RWPE2 (cell line): ENCODE results near the gene ANKIB1.

Source experiments
- ATAC-seq: fragments of 200-7000 bp; cut with Tn5 transposase; 3 replicates; pipeline ENCODE4 v1.9.1; 2021; ENCODE audit warnings: low read depth
- DNase-seq: peaks from one replicate; pipeline ENCODE4 v3.0.0-alpha.2; 2020; ENCODE audit warnings: low spot score
- H3K27ac ChIP-seq: fragments of 450-650 bp; 2 replicates; pipeline ENCODE4 v1.5.1; 2017; ENCODE audit warnings: mild to moderate bottlenecking; ENCODE audit not compliant: poor library complexity, severe bottlenecking
- H3K27me3 ChIP-seq: fragments of 250-450 bp; sonication (Bioruptor Pico); 2 replicates; pipeline ENCODE4 v1.5.1; 2021; ENCODE audit warnings: mild to moderate bottlenecking, moderate library complexity; ENCODE audit not compliant: insufficient read depth, poor library complexity, severe bottlenecking
- H3K36me3 ChIP-seq: fragments of 250-450 bp; sonication (Bioruptor Pico); 2 replicates; pipeline ENCODE4 v1.5.1; 2020; ENCODE audit warnings: low read depth, mild to moderate bottlenecking, moderate library complexity
- H3K4me1 ChIP-seq: fragments of 250-450 bp; sonication (Bioruptor Pico); 2 replicates; pipeline ENCODE4 v1.5.1; 2021; ENCODE audit warnings: mild to moderate bottlenecking, moderate library complexity; ENCODE audit not compliant: insufficient read depth, poor library complexity, severe bottlenecking
- H3K4me3 ChIP-seq: fragments of 250-450 bp; sonication (Bioruptor Pico); 2 replicates; pipeline ENCODE4 v1.5.1; 2021; ENCODE audit warnings: mild to moderate bottlenecking, moderate library complexity; ENCODE audit not compliant: severe bottlenecking
- H3K9me3 ChIP-seq: fragments of 250-450 bp; sonication (Bioruptor Pico); 2 replicates; pipeline ENCODE4 v1.5.1; 2021; ENCODE audit warnings: mild to moderate bottlenecking, moderate library complexity; ENCODE audit not compliant: severe bottlenecking
- CTCF ChIP-seq: fragments of 450-650 bp; IDR thresholded peaks from one replicate; pipeline ENCODE4 v1.5.1; 2017; ENCODE audit warnings: mild to moderate bottlenecking, moderate library complexity; ENCODE audit not compliant: poor library complexity, severe bottlenecking

Gene ANKIB1

GRCh38 chr7:92425311-92425947, 179.7 kb downstream of the ANKIB1 start:
- H3K4me1 ChIP-seq, result no peaks in the 10 kb centered on the region
- H3K27me3 ChIP-seq, result no peaks in the 10 kb centered on the region
- no peak overlapping the region for H3K27ac ChIP-seq
- no peak overlapping the region for H3K4me3 ChIP-seq
- no peak for DNase-seq
- ATAC-seq, result no peak
- no peaks in the 10 kb centered on the region for H3K9me3 ChIP-seq
- H3K36me3 ChIP-seq, result no peaks in the 10 kb centered on the region
- TF ChIP-seq CTCF, result no peak

- Histone ChIP-seq H3K4me3 (no peak overlapping the region), H3K4me1 (no peaks in the 10 kb centered on the region), H3K27ac (no peak overlapping the region), H3K27me3 (no peaks in the 10 kb centered on the region), H3K36me3 (no peaks in the 10 kb centered on the region), H3K9me3 (no peaks in the 10 kb centered on the region)
- ATAC-seq (no peak), DNase-seq (no peak)
- TF ChIP-seq CTCF, result no peak
These were observed 181.4 kb downstream of the ANKIB1 start for GRCh38 chr7:92427193-92427592.

- Histone ChIP-seq H3K27me3 (no peaks in the 10 kb centered on the region), H3K4me3 (no peak overlapping the region), H3K9me3 (no peaks in the 10 kb centered on the region), H3K4me1 (no peaks in the 10 kb centered on the region), H3K36me3 (no peaks in the 10 kb centered on the region), H3K27ac (no peak overlapping the region)
- no peak for DNase-seq
- no peak for ATAC-seq
- TF ChIP-seq CTCF, result no peak
These were observed 186.6 kb downstream of the ANKIB1 start for GRCh38 chr7:92432299-92432946.

- Histone ChIP-seq H3K9me3 (no peaks in the 10 kb centered on the region), H3K4me3 (no peak overlapping the region), H3K36me3 (no peaks in the 10 kb centered on the region), H3K27me3 (no peaks in the 10 kb centered on the region), H3K27ac (no peak overlapping the region), H3K4me1 (no peaks in the 10 kb centered on the region)
- DNase-seq (no peak), ATAC-seq (no peak)
- TF ChIP-seq CTCF, result no peak
These were observed 187.2 kb downstream of the ANKIB1 start for GRCh38 chr7:92433019-92433418.

GRCh38 chr7:92435542-92435941, 189.8 kb downstream of the ANKIB1 start:
- no peaks in the 10 kb centered on the region for H3K9me3 ChIP-seq
- no peak overlapping the region for H3K4me3 ChIP-seq
- no peak for ATAC-seq
- H3K4me1 ChIP-seq, result no peaks in the 10 kb centered on the region
- H3K27ac ChIP-seq, result no peak overlapping the region
- TF ChIP-seq CTCF, result no peak
- no peaks in the 10 kb centered on the region for H3K27me3 ChIP-seq
- DNase-seq, result no peak
- H3K36me3 ChIP-seq, result no peaks in the 10 kb centered on the region
